HG02610 (cell line): ENCODE measurements around the gene STX5.
A peak's percentile ranks its signal among the peaks of the same experiment; 100 is the strongest.
"Not testable (repeated sequence)": the region's sequence is repeated elsewhere in the genome, so short reads cannot be mapped to it uniquely, and the experiment has no call there.

Experiments
- ATAC-seq: cut with Tn5 transposase; IDR thresholded peaks from one replicate; pipeline ENCODE4 v1.9.1; 2021; ENCODE audit warnings: mild to moderate bottlenecking, moderate library complexity; ENCODE audit not compliant: unreplicated experiment

The STX5 gene

GRCh38 chr11:62831520-62832335 lies at the start of gene STX5:
TSS of gene STX5 (minus strand) at chr11:62832051. CDS start at chr11:62831243, 808 bp downstream.
- peak; percentile 83 for ATAC-seq

GRCh38 chr11:62880803-62881578 lies 49.1 kb upstream of the STX5 start, which contains the start of gene SLC3A2:
TSS of gene SLC3A2 (plus strand) at chr11:62880896. CDS start at chr11:62881024, 128 bp downstream.
- ATAC-seq: peak; percentile 75

- peak; percentile 24 for ATAC-seq
Observed at GRCh38 chr11:62880231-62880802, 48.5 kb upstream of the STX5 start.

GRCh38 chr11:62879235-62879978 lies 47.6 kb upstream of the STX5 start:
- ATAC-seq: no peak

GRCh38 chr11:62876712-62877111 lies 44.9 kb upstream of the STX5 start:
- no peak for ATAC-seq

- no peak for ATAC-seq
Observed at GRCh38 chr11:62875698-62876478, 44.0 kb upstream of the STX5 start.

- no peak for ATAC-seq
Observed at GRCh38 chr11:62874851-62875250, 43.0 kb upstream of the STX5 start.

DNA sequence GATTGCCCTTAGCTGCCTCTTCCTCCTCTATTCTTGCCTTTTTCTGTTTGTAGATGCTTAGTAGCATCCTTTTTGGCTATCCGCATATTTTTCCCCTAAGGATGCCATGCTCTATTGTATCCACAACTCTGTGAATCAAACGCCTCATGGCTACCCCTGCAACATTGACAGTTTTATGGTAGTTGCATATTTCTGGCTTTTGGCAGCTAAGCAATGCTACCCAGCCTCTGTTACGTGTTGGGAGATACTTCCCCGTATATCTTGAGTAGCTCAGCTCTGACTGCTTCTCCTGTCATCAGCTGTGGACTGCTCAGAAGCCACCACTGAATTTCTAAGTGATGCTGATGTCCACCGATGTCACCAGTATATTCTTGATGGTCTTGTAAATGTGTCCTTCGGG lies 33.8 kb upstream of the STX5 start:
- ATAC-seq: no peak

DNA sequence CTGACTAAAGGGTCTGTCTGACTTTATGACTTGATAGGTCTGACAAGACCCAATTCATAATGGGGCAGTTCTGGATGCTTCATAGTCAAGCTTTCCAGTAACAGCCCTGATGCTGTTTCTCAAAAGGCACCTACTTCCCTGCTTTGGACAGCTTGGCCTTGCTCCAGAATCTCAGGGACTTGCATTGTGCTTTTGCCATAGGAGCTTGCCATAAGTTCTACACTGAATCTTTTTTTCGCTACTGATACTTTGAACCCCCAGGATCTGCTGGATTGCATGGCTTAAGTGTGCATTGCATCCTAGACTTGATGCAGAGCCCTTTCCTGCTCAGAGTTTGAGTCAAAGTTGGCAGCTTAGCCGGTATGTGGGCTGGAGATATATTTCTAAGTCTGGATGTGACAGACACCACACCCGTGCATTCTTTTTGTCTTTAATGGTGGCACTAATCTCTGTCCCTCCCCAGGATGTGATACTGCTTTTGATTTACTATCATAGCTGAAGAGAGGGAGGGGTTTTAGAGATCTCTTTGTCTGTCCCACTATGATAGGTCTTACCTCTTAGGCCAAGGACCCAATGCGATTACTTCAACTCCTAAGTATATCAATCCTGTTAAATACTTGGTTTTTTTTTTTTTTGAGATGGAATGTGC lies 32.0 kb upstream of the STX5 start:
- no peak for ATAC-seq

DNA sequence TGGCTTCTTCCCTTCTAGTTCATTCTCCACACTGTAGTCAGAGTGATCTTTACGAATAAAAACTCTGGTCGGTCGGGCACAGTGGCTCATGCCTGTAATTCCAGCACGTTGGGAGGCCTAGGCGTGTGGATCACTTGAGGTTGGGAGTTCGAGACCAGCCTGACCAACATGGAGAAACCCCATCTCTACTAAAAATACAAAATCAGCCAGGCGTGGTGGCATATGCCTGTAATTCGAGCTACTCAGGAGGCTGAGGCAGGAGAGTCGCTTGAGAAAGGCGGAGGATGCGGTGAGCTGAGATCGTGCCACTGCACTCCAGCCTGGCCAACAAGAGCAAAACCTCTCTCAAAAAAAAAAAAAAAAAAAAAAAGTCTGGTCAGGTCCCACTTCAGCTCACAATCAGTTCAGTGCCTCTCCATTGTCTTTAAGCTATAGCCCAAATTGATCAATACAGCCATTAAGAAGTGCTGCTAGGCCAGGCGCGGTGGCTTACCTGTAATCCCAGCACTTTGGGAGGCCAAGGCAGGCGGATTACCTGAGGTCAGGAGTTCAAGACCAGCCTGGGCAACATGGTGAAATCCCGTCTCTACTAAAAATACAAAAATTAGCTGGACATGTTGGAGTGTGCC lies 29.8 kb upstream of the STX5 start:
- ATAC-seq: not testable (repeated sequence)

DNA sequence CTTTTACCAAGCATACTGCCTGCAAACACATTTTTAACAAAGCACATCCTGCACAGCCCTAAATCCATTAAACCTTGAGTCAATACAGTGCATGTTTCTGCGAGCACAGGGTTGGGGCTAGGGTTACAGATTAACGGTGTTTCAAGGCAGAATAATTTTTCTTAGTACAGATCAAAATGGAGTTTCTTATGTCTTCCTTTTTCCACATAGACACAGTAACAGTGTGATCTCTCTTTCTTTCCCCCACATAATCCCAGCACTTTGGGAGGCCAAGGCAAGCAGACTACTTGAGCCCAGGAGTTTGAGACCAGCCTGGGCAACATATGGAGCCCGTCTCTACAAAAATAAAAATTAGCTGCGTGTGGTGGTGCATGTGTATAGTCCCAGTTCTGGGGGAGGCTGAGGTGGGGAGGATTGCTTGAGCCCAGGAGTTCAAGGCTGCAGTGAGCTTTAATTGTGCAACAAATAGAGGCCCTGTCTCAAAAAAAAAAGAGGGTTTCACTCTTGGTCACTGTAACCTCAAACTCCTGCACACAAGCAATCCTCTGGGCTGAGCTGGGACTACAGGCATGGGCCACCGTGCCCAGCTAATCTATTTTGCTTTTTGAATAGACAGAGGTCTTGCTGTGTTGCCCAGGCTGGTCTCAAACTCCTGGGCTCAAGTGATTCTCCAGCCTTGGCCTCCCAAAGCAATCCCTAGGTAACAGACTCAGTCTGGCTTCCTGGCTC lies 29.1 kb upstream of the STX5 start:
- ATAC-seq: no peak

- not testable (repeated sequence) for ATAC-seq
Observed at GRCh38 chr11:62859281-62859703, 27.4 kb upstream of the STX5 start.

DNA sequence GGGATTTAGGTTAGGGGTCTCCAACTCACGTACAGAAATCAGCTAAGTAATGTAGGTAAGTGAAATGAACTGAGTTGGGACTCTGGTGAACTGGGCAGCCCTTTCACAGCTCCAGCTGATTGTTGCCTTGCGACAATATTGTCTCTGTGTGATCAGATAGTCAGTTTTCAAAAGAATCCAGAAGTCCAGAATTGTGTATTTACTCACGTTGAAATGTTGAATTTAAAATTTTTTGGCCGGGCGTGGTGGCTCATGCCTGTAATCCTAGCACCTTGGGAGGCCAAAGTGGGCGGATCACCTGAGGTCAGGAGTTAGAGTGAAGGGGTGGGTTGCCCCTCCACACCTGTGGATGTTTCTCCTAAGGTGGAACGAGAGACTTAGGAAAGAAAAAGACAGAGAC lies 26.4 kb upstream of the STX5 start:
- ATAC-seq: no peak

DNA sequence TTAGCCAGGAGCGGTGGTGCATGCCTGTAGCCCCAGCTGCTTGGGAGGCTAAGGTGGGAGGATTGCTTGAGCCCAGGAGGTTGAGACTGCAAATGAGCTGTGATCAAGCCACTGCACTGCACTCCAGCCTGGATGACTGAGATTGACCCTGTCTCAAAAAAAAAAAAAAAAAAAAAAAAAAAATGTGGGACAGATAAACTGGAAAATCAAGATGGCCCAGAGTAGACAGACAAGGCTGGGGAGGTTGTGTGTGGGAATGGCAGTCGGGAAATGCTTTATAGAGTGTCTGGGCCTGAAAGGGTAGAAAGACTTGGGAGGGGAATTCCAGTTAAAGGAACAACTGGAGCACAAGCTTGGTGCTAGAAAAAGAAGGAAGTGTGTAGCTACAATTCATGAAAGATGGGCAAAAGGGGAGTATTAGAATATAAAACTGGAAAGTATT lies 25.7 kb upstream of the STX5 start:
- no peak for ATAC-seq

DNA sequence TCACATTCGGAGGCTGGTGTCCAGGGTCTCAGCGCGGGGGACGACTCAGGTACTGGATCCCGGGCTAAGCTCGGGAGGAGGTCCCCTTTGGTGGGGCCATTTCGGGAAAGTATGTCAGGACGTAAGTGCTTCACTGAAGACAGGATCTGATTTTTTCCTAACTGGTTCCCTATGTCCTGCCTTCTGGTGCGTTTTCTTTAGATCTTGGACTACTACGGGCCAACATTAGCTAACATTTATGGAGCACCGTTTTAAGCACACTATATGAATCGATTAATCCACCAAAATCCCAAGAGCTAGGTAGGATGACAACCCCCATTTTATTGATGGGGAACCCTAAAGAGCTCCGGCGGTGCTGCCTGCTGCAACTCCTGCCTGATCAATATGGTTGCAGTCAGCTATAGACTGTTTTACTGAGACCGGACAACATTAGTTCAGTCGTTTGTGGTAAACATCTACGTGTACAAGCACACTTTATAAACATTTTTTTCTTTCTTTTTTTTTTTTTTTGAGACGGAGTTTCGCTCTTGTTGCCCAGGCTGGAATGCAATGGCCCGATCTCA lies 24.6 kb upstream of the STX5 start:
- ATAC-seq: no peak

GRCh38 chr11:62855571-62856332 lies 23.9 kb upstream of the STX5 start:
- peak; percentile 87 for ATAC-seq

DNA sequence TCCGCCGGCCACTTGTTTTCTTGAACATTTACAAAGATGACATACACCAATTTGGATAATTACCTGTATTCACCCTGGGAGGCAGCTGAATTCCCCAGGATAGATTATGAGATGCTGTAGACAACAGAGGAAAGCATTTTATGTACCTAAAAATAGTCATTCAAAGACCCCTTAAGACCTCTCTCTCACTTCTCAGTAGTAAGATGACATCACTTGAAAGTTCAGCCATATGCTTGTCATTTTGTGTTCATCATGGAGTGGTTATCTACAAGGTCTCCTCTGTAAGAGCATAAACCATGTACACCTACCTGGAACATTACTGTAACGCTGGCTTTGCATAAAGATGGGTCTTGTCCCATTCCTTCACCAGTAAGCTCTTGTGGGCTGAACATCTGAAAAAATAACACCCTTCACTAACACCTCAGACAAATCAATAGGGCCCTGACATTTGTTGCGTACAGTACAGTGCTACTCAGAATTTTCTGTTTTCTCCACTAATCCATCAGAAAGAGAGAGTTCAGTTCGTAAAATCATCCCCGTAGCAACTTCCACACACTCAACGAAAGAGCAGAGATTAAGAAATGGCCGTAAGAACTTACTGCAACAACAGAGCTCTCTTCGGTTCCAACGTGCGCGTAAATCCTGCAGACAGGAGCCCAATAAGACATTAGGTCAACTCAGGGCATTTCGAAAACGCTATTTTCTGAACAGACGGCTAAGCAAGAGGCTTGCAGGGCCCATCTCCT lies 23.1 kb upstream of the STX5 start:
- no peak for ATAC-seq
